Transverse colon (tissue), 4 donors: Measurements from ENCODE around the gene MAFB. TPM values are rescaled to one million over a fixed set of nuclear protein-coding genes. Genes with fewer than 3 reads are reported as not detected.

ENCODE experiments used
- DNase-seq: peaks from one replicate; pipeline ENCODE4 v3.0.0-alpha.2; 2019
- H3K27ac ChIP-seq, 4 donors: fragments of 200-600 bp; sonication (generic); 2 replicates each; pipeline ENCODE4 v1.5.1; 2016 to 2018; ENCODE audit warnings: inconsistent platforms in 4 of 4
- H3K27me3 ChIP-seq: fragments of 200-600 bp; sonication (generic); 2 replicates; pipeline ENCODE4 v1.5.1; 2017; ENCODE audit warnings: inconsistent platforms
- H3K36me3 ChIP-seq, 4 donors: fragments of 200-600 bp; sonication (generic); 2 replicates each; pipeline ENCODE4 v1.5.1; 2017 to 2019; ENCODE audit warnings: inconsistent platforms in 4 of 4
- H3K4me1 ChIP-seq, 4 donors: fragments of 200-600 bp; sonication (generic); 2 replicates each; pipeline ENCODE4 v1.5.1; 2017 to 2020; ENCODE audit warnings: inconsistent platforms in 4 of 4
- H3K4me3 ChIP-seq, 4 donors: fragments of 200-600 bp; sonication (generic); 1 replicate in 1 of 4; 2 replicates in 3 of 4; pipeline versions ENCODE4 v1.5.1 to v1.6.1; 2017 to 2019; ENCODE audit warnings: inconsistent platforms in 4 of 4
- H3K9me3 ChIP-seq, 2 donors: fragments of 200-600 bp; sonication (generic); 2 replicates each; pipeline ENCODE4 v1.5.1; 2017 to 2019; ENCODE audit warnings: inconsistent platforms in 2 of 2
- CTCF ChIP-seq, 5 experiments: fragments of 200-600 bp in 3 of 5; fragments of 450-650 bp in 2 of 5; sonication (generic) in 3 of 5; IDR thresholded peaks; 1 replicate in 2 of 5; 2 replicates in 3 of 5; pipeline ENCODE4 v1.5.1; 2016 to 2017; ENCODE audit warnings: antibody characterized with exemption in 5 of 5, inconsistent platforms in 3 of 5, mild to moderate bottlenecking in 2 of 5, moderate library complexity in 1 of 5
- EP300 ChIP-seq: sonication (generic); formaldehyde crosslinking; IDR thresholded peaks from one replicate; pipeline ENCODE4 v1.6.1; 2017; ENCODE audit warnings: antibody characterized with exemption, low read depth
- POLR2A ChIP-seq: fragments of 450-650 bp; IDR thresholded peaks from one replicate; pipeline ENCODE4 v1.6.1; 2016; ENCODE audit warnings: antibody characterized with exemption, mild to moderate bottlenecking, moderate library complexity
- POLR2AphosphoS5 ChIP-seq, 3 donors: sonication (generic); formaldehyde crosslinking; IDR thresholded peaks; one replicate each; pipeline ENCODE4 v1.6.1; 2016; ENCODE audit warnings: antibody characterized with exemption in 3 of 3
- WGBS, 2 donors: methylation state at CpG; one replicate each; pipeline ENCODE4 v1.1.5; 2018; ENCODE audit warnings: low coverage in 1 of 2; 5-methylcytosine and 5-hydroxymethylcytosine counted together
- in situ Hi-C, 4 donors: fragments of 200-750 bp; cut with MboI; loops; one replicate each; pipeline versions ENCODE4 v1.15.0 to v1.15.1; 2017; ENCODE audit warnings: low sequenced_read_pairs in 3 of 4, low pct_ligation_motif_present in 1 of 4, low pct_unique_long_range_greater_than_20kb in 1 of 4
- intact Hi-C: fragments of 100-400 bp; cut with DNase I; formaldehyde crosslinking; loops from one replicate; pipeline ENCODE4 v1.15.1; 2023; ENCODE audit warnings: low total_unique reads
- total RNA-seq, 4 donors: library from RNA; depleted of rRNA; stranded (reverse); fragments of >200 nt; gene quantifications; one replicate each; pipeline ENCODE4 v1.1.0, GENCODE V29; 2016

The MAFB gene
- total RNA-seq, 4 donors from 2014 or later: 12.2 to 74.4 (median 22.7) TPM

GRCh38 chr20:40681165-40681564, 7.9 kb downstream of the MAFB start:
- TF ChIP-seq EP300 (no peak), CTCF (IDR thresholded peaks at IDR 0.05) (no peak), POLR2A (no peak), POLR2AphosphoS5 (IDR thresholded peaks at IDR 0.05) (no peak)
- Histone ChIP-seq H3K27ac (no peak overlapping the region), H3K4me1 (peaks cover 0 to 15% (median 8%) of the 10 kb centered on the region in 4 donors), H3K4me3 (no peak overlapping the region), H3K9me3 (no peaks in the 10 kb centered on the region), H3K27me3 (peaks cover 60% of the 10 kb centered on the region), H3K36me3 (no peaks in the 10 kb centered on the region)
- intact Hi-C loops (no loop called here), in situ Hi-C loops (loop anchor here in 3 of 4 donors (25.0 kb wide), 1 partner anchor 794 kb away; no protein-coding TSS in a partner anchor)
- DNase-seq: no peak
- WGBS, 2 donors: 83 to 90% methylated on average over 1 of the region's 1 CpG

DNA sequence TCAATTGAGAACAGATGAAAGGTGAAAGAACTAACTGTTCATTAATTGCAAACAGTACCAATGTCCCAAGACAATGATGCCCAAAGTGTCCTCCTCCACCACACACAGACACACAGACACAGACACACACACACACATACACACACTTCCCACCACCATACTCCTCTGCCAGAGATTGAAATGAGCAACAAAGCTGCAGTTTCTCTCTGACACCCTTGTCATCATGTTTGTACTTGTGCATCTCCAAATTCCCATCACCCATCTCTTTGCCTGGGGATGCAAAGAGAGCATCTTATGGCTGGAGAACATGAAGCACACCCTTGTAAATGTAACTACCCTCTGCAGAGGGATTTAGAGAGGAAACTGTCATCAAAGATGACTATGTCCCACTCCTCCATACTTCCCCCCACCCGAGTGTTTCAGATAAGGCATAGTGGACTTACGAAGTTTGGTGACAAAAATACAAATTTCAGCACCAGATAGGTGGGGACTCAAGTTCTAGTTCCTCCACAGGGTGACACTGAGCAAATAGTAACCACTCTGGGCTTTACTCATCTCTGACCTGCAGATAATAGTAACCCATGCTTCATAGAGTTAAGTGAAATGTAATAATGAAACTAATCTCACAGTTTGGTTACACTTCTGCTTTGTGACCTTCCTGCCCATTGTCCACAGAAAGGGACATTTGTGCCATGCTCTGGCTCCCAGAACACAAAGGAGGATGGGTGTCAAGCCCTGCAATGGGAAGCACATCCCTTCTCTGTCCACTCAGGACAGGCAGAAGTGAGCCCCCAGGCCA, 8.7 kb downstream of the MAFB start:
- Histone ChIP-seq H3K36me3 (no peaks in the 10 kb centered on the region), H3K27me3 (peaks cover 59% of the 10 kb centered on the region), H3K27ac (no peak overlapping the region), H3K9me3 (no peaks in the 10 kb centered on the region), H3K4me3 (no peak overlapping the region), H3K4me1 (peaks cover 0 to 15% (median 8%) of the 10 kb centered on the region in 4 donors)
- no peak for DNase-seq
- intact Hi-C loops (no loop called here), in situ Hi-C loops (loop anchor here in 3 of 4 donors (25.0 kb wide), 1 partner anchor 793 kb away; no protein-coding TSS in a partner anchor)
- TF ChIP-seq CTCF (IDR thresholded peaks at IDR 0.05) (no peak), EP300 (no peak), POLR2A (no peak), POLR2AphosphoS5 (IDR thresholded peaks at IDR 0.05) (no peak)
- 74 to 92% methylated on average over 2 of the region's 2 CpGs for WGBS, 2 donors

GRCh38 chr20:40679184-40679583, 9.9 kb downstream of the MAFB start:
- H3K27me3 ChIP-seq: peaks cover 52% of the 10 kb centered on the region
- 81 to 83% methylated on average over 4 to 9 of the region's 9 CpGs for WGBS, 2 donors
- H3K36me3 ChIP-seq: no peaks in the 10 kb centered on the region
- in situ Hi-C loops: loop anchor here in 3 of 4 donors (25.0 kb wide), 1 partner anchor 792 kb away; no protein-coding TSS in a partner anchor
- no peak for DNase-seq
- no peak for TF ChIP-seq POLR2A
- no peak overlapping the region for H3K27ac ChIP-seq
- intact Hi-C loops: no loop called here
- H3K9me3 ChIP-seq: no peaks in the 10 kb centered on the region
- H3K4me1 ChIP-seq: peaks cover 0 to 15% (median 8%) of the 10 kb centered on the region in 4 donors
- no peak overlapping the region for H3K4me3 ChIP-seq

DNA sequence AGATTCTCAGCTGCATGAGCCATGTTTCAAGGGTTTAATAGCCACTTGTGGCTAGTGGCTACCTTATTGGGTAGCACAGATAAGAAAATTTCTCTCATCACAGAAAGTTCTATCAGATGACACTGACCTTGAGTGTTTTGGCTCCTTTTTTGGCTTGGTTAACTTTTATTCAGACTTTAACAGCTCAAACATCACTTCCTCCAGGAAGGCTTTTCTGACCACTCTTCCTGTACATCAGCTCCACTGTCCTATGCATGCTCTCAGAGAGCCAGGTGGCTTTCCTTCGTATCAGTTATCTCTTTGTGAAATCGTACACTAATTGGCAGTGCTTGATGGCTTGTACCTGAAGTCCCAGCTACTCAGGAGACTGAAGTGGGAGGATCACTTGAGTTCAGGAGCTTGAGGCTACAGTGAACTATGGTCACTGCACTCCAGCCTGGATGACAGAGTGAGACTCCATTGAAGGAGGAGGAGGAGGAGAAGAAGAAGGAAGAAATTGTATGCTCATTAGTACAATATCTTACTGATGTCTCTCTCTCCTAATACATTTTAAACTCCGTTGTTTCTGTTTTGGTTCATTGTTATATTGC, 10.7 kb downstream of the MAFB start:
- Histone ChIP-seq H3K36me3 (no peaks in the 10 kb centered on the region), H3K9me3 (no peaks in the 10 kb centered on the region), H3K4me3 (no peak overlapping the region), H3K27ac (no peak overlapping the region), H3K4me1 (peaks cover 0 to 13% (median 6%) of the 10 kb centered on the region in 4 donors), H3K27me3 (peaks cover 44% of the 10 kb centered on the region)
- TF ChIP-seq POLR2A (no peak), POLR2AphosphoS5 (IDR thresholded peaks at IDR 0.05) (no peak), CTCF (IDR thresholded peaks at IDR 0.05) (no peak), EP300 (no peak)
- in situ Hi-C loops (loop anchor here in 3 of 4 donors (25.0 kb wide), 1 partner anchor 791 kb away; no protein-coding TSS in a partner anchor), intact Hi-C loops (no loop called here)
- DNase-seq: no peak
- whole genome bisulfite sequencing, 2 donors: 56 to 100% methylated on average over 1 to 3 of the region's 3 CpGs
